Spleen (tissue), 7 donors: ENCODE data around the gene SLC27A3.

Source experiments
- POLR2A ChIP-seq, 3 donors: fragments of 450-650 bp; IDR thresholded peaks; one replicate each; pipeline ENCODE4 v1.5.1; 2017; ENCODE audit warnings: antibody characterized with exemption in 3 of 3, mild to moderate bottlenecking in 1 of 3
- POLR2AphosphoS5 ChIP-seq, 3 donors: sonication (generic); formaldehyde crosslinking; IDR thresholded peaks; one replicate each; pipeline ENCODE4 v1.5.1; 2017; ENCODE audit warnings: antibody characterized with exemption in 3 of 3
- TF ChIP-seq, protein P1 (sequence below), 11 experiments: fragments of 200-600 bp in 7 of 11; fragments of 450-650 bp in 4 of 11; sonication (generic) in 4 of 11; IDR thresholded peaks in 8 of 11; conservative IDR thresholded peaks in 3 of 11; 1 replicate in 7 of 11; 2 replicates in 4 of 11; pipeline versions ENCODE4 v1.4.0 to v1.8.0; 2016 to 2021; ENCODE audit warnings: antibody characterized with exemption in 11 of 11, inconsistent platforms in 4 of 11, mild to moderate bottlenecking in 1 of 11
- donor health status: DM: no; HTN: no; CAD: no; lungs with moderate emphysema.
- donor health status: DM: no; HTN: no; CAD: no.
- donor health status: DM: no; HTN: no; CAD: no.

DNA sequence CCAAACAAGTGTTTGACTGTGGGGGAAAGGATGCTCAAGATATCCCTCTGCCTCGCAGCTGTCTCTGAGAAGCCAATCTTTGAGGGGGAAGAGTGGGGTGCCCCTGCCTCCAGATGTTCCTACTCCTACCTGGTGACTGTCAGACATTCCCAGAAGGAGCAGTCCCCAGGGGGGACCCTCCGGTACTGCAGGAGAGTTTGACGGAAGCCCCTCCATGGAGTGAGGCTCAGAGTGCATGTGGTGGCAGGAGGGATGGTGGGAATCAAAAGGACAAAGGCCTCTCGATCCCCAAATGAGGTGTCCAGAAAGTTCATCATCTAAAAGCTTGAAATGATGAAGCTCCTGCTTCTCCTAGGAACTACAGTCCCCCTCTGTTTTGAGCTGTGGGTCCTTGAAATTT, 5.3 kb downstream of the SLC27A3 start:
- TF ChIP-seq, protein P1, sequence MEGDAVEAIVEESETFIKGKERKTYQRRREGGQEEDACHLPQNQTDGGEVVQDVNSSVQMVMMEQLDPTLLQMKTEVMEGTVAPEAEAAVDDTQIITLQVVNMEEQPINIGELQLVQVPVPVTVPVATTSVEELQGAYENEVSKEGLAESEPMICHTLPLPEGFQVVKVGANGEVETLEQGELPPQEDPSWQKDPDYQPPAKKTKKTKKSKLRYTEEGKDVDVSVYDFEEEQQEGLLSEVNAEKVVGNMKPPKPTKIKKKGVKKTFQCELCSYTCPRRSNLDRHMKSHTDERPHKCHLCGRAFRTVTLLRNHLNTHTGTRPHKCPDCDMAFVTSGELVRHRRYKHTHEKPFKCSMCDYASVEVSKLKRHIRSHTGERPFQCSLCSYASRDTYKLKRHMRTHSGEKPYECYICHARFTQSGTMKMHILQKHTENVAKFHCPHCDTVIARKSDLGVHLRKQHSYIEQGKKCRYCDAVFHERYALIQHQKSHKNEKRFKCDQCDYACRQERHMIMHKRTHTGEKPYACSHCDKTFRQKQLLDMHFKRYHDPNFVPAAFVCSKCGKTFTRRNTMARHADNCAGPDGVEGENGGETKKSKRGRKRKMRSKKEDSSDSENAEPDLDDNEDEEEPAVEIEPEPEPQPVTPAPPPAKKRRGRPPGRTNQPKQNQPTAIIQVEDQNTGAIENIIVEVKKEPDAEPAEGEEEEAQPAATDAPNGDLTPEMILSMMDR (IDR thresholded peaks at IDR 0.05 in 8 of 11, conservative IDR thresholded peaks at IDR 0.05 in 3 of 11), result no peak
- no peak for TF ChIP-seq POLR2A (IDR thresholded peaks at IDR 0.05)
- no peak for TF ChIP-seq POLR2AphosphoS5 (IDR thresholded peaks at IDR 0.05)
